HEK293 (cell line): ENCODE data around the gene NME3.

Experiments
- BCL11B ChIP-seq: fragments of 450-650 bp; formaldehyde crosslinking; IDR thresholded peaks from 2 replicates; pipeline ENCODE4 v1.5.1; 2016; ENCODE audit warnings: low read depth, missing biosample characterization, missing genetic modification characterization
- KLF9 ChIP-seq: fragments of 450-650 bp; formaldehyde crosslinking; IDR thresholded peaks from 2 replicates; pipeline ENCODE4 v1.5.1; 2016; ENCODE audit warnings: missing biosample characterization, missing genetic modification characterization, low read depth
- MEIS1 ChIP-seq: sonication (generic); formaldehyde crosslinking; IDR thresholded peaks from 2 replicates; pipeline ENCODE4 v1.8.1; 2022; ENCODE audit warnings: missing genetic modification reagents, mild to moderate bottlenecking, borderline replicate concordance
- OVOL3 ChIP-seq: fragments of 450-650 bp; formaldehyde crosslinking; IDR thresholded peaks from 2 replicates; pipeline ENCODE4 v1.5.1; 2016; ENCODE audit warnings: missing biosample characterization, missing genetic modification characterization
- SALL2 ChIP-seq: fragments of 450-650 bp; formaldehyde crosslinking; IDR thresholded peaks from 2 replicates; pipeline ENCODE4 v1.5.0; 2017; ENCODE audit warnings: missing biosample characterization, mild to moderate bottlenecking, missing genetic modification characterization, borderline replicate concordance
- SP2 ChIP-seq: fragments of 450-650 bp; formaldehyde crosslinking; IDR thresholded peaks from 2 replicates; pipeline ENCODE4 v1.5.1; 2016; ENCODE audit warnings: missing biosample characterization, missing genetic modification characterization
- SP7 ChIP-seq: fragments of 450-650 bp; formaldehyde crosslinking; IDR thresholded peaks from 2 replicates; pipeline ENCODE4 v1.5.1; 2016; ENCODE audit warnings: missing biosample characterization, missing genetic modification characterization
- TCF7L2 ChIP-seq: IDR thresholded peaks from 2 replicates; pipeline ENCODE4 v1.6.1; 2011; ENCODE audit warnings: low read depth, mild to moderate bottlenecking, inconsistent platforms, low read length, moderate library complexity, borderline replicate concordance
- TRIM28 ChIP-seq: IDR thresholded peaks from 2 replicates; pipeline ENCODE4 v1.6.1; 2011; ENCODE audit warnings: low read length, control low read depth, borderline replicate concordance
- ZBTB1 ChIP-seq: fragments of 450-650 bp; formaldehyde crosslinking; IDR thresholded peaks from 2 replicates; pipeline ENCODE4 v1.5.1; 2016; ENCODE audit warnings: missing biosample characterization, missing genetic modification characterization
- ZBTB48 ChIP-seq: fragments of 450-650 bp; formaldehyde crosslinking; IDR thresholded peaks from 2 replicates; pipeline ENCODE4 v1.5.1; 2016; ENCODE audit warnings: missing biosample characterization, missing genetic modification characterization
- ZBTB7A ChIP-seq: fragments of 450-650 bp; formaldehyde crosslinking; IDR thresholded peaks from 2 replicates; pipeline ENCODE4 v1.5.1; 2016; ENCODE audit warnings: low read depth, missing biosample characterization, missing genetic modification characterization
- ZBTB8A ChIP-seq: fragments of 450-650 bp; formaldehyde crosslinking; IDR thresholded peaks from 2 replicates; pipeline ENCODE4 v1.5.1; 2016; ENCODE audit warnings: missing biosample characterization, missing genetic modification characterization
- ZFP37 ChIP-seq: fragments of 450-650 bp; formaldehyde crosslinking; IDR thresholded peaks from 2 replicates; pipeline ENCODE4 v1.5.1; 2016; ENCODE audit warnings: missing biosample characterization, missing genetic modification characterization
- ZFP69B ChIP-seq: fragments of 450-650 bp; formaldehyde crosslinking; IDR thresholded peaks from 2 replicates; pipeline ENCODE4 v1.5.1; 2016; ENCODE audit warnings: missing biosample characterization, missing genetic modification characterization
- ZNF10 ChIP-seq: fragments of 450-650 bp; formaldehyde crosslinking; IDR thresholded peaks from 2 replicates; pipeline ENCODE4 v1.5.1; 2017; ENCODE audit warnings: missing biosample characterization, missing genetic modification characterization
- ZNF132 ChIP-seq: fragments of 450-650 bp; formaldehyde crosslinking; IDR thresholded peaks from 2 replicates; pipeline ENCODE4 v1.5.1; 2017; ENCODE audit warnings: missing biosample characterization, missing genetic modification characterization, borderline replicate concordance
- ZNF140 ChIP-seq: fragments of 450-650 bp; formaldehyde crosslinking; IDR thresholded peaks from 2 replicates; pipeline ENCODE4 v1.5.1; 2016; ENCODE audit warnings: missing biosample characterization, missing genetic modification characterization
- ZNF146 ChIP-seq: fragments of 450-650 bp; formaldehyde crosslinking; IDR thresholded peaks from 2 replicates; pipeline ENCODE4 v1.5.1; 2016; ENCODE audit warnings: missing biosample characterization, missing genetic modification characterization
- ZNF155 ChIP-seq: fragments of 450-650 bp; formaldehyde crosslinking; IDR thresholded peaks from 2 replicates; pipeline ENCODE4 v1.5.1; 2016; ENCODE audit warnings: missing biosample characterization, missing genetic modification characterization
- ZNF157 ChIP-seq: fragments of 450-650 bp; formaldehyde crosslinking; IDR thresholded peaks from 2 replicates; pipeline ENCODE4 v1.5.1; 2016; ENCODE audit warnings: missing biosample characterization, missing genetic modification characterization
- ZNF211 ChIP-seq: fragments of 450-650 bp; formaldehyde crosslinking; IDR thresholded peaks from 2 replicates; pipeline ENCODE4 v1.5.1; 2016; ENCODE audit warnings: low read depth, missing biosample characterization, missing genetic modification characterization
- ZNF214 ChIP-seq: fragments of 450-650 bp; formaldehyde crosslinking; IDR thresholded peaks from 2 replicates; pipeline ENCODE4 v1.5.1; 2017; ENCODE audit warnings: missing biosample characterization, mild to moderate bottlenecking, missing genetic modification characterization, borderline replicate concordance
- ZNF223 ChIP-seq: fragments of 450-650 bp; formaldehyde crosslinking; IDR thresholded peaks from 2 replicates; pipeline ENCODE4 v1.5.1; 2016; ENCODE audit warnings: missing biosample characterization, missing genetic modification characterization
- ZNF335 ChIP-seq: fragments of 450-650 bp; formaldehyde crosslinking; conservative IDR thresholded peaks from 2 replicates; pipeline ENCODE4 v1.5.1; 2016; ENCODE audit warnings: missing biosample characterization, missing genetic modification characterization
- ZNF394 ChIP-seq: fragments of 450-650 bp; formaldehyde crosslinking; IDR thresholded peaks from 2 replicates; pipeline ENCODE4 v1.5.1; 2016; ENCODE audit warnings: missing biosample characterization, missing genetic modification characterization, mild to moderate bottlenecking, moderate library complexity, borderline replicate concordance
- ZNF48 ChIP-seq: fragments of 450-650 bp; formaldehyde crosslinking; IDR thresholded peaks from 2 replicates; pipeline ENCODE4 v1.5.1; 2016; ENCODE audit warnings: missing biosample characterization, missing genetic modification characterization
- ZNF529 ChIP-seq: fragments of 450-650 bp; formaldehyde crosslinking; IDR thresholded peaks from 2 replicates; pipeline ENCODE4 v1.5.1; 2017; ENCODE audit warnings: missing genetic modification characterization, missing biosample characterization; ENCODE audit not compliant: insufficient replicate concordance
- ZNF585B ChIP-seq: fragments of 450-650 bp; formaldehyde crosslinking; IDR thresholded peaks from 2 replicates; pipeline ENCODE4 v1.5.1; 2016; ENCODE audit warnings: missing biosample characterization, missing genetic modification characterization
- ZNF629 ChIP-seq: fragments of 450-650 bp; formaldehyde crosslinking; IDR thresholded peaks from 2 replicates; pipeline ENCODE4 v1.5.1; 2017; ENCODE audit warnings: missing biosample characterization, missing genetic modification characterization
- ZNF658 ChIP-seq: fragments of 450-650 bp; formaldehyde crosslinking; IDR thresholded peaks from 2 replicates; pipeline ENCODE4; 2016; ENCODE audit warnings: missing biosample characterization, missing genetic modification characterization
- ZNF747 ChIP-seq: fragments of 450-650 bp; formaldehyde crosslinking; IDR thresholded peaks from 2 replicates; pipeline ENCODE4 v1.5.1; 2016; ENCODE audit warnings: missing biosample characterization, missing genetic modification characterization
- ZNF76 ChIP-seq: fragments of 450-650 bp; formaldehyde crosslinking; IDR thresholded peaks from 2 replicates; pipeline ENCODE4; 2016; ENCODE audit warnings: low read depth, missing biosample characterization, missing genetic modification characterization, borderline replicate concordance
- ZNF791 ChIP-seq: fragments of 450-650 bp; formaldehyde crosslinking; IDR thresholded peaks from 2 replicates; pipeline ENCODE4 v1.5.1; 2016; ENCODE audit warnings: missing biosample characterization, missing genetic modification characterization
- ZNF830 ChIP-seq: fragments of 450-650 bp; IDR thresholded peaks from 2 replicates; pipeline ENCODE4 v1.5.0; 2018; ENCODE audit warnings: missing biosample characterization, missing genetic modification characterization, low read depth, mild to moderate bottlenecking, moderate library complexity
- TF ChIP-seq, protein P1 (sequence below): fragments of 450-650 bp; formaldehyde crosslinking; IDR thresholded peaks from 2 replicates; pipeline ENCODE4 v1.5.1; 2016; ENCODE audit warnings: missing biosample characterization, missing genetic modification characterization
- TF ChIP-seq, protein P2 (sequence below): fragments of 450-650 bp; formaldehyde crosslinking; IDR thresholded peaks from 2 replicates; pipeline ENCODE4 v1.5.1; 2016; ENCODE audit warnings: missing biosample characterization, missing genetic modification characterization
- TF ChIP-seq, protein P3 (sequence below): fragments of 450-650 bp; formaldehyde crosslinking; IDR thresholded peaks from 2 replicates; pipeline ENCODE4 v1.5.1; 2016; ENCODE audit warnings: missing biosample characterization, missing genetic modification characterization

The NME3 gene

DNA sequence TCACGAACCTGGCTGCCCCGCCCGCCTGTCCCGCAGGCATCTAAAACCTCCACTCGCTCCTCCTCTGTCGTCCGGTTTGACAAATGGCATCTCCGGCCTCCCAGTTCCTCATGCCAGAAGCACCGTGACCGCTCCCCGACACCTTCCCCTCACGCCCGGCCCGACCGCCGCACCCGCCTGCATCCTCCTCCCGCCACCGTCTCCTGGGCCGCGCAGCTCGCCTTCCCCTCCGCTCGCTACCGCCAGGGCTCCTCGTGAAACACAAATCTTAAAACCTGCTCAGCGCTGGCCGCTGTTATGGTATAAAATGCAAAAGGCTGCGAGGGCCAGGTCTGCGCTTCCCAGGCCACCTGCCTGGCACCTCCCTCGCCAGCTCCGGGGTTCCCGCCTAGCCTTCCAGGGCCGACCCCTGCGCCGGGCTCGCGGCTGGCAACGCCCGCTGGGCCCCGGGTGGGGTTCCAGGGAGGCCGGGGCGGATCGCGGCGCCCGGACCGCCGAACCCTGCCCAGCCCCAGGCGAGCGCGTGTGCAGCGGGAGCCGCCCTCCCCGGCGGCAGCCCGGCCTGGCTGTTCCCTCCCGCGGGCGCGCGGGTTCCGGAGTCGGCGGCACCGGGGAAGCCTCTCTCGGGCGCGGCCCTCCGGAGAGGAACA, 10.5 kb upstream of the NME3 start (continued):
- TF ChIP-seq ZNF335 (tag by site-specific recombination) (peak; percentile 97), ZNF658 (tag by site-specific recombination) (no peak), ZNF157 (tag by site-specific recombination) (no peak), SP7 (tag by site-specific recombination) (no peak), ZNF394 (tag by site-specific recombination) (0 out of 2 replicates have a peak, but pooled peaks have one; percentile 24), ZBTB8A (peak; percentile 17; the same call in 1 of the 2 replicates), TCF7L2 (no peak), MEIS1 (no peak), ZNF529 (tag by site-specific recombination) (no peak), ZNF76 (tag by site-specific recombination) (no peak), SP2 (peak; percentile 74), TRIM28 (no peak), ZNF223 (tag by site-specific recombination) (no peak), ZNF132 (tag by site-specific recombination) (no peak), ZBTB48 (peak; percentile 61; the same call in 1 of the 2 replicates), OVOL3 (no peak), ZNF585B (tag by site-specific recombination) (no peak), ZBTB7A (tag by site-specific recombination) (no peak), ZNF791 (tag by site-specific recombination) (no peak), ZNF211 (tag by site-specific recombination) (no peak), ZNF140 (tag by site-specific recombination) (no peak), ZFP37 (tag by site-specific recombination) (peak; percentile 82; the same call in 1 of the 2 replicates), ZNF629 (no peak), ZNF830 (tag by site-specific recombination) (no peak), ZNF155 (tag by site-specific recombination) (no peak), ZNF214 (tag by site-specific recombination) (no peak), ZNF146 (tag by site-specific recombination) (no peak), ZNF48 (tag by site-specific recombination) (no peak), ZNF10 (tag by site-specific recombination) (no peak; the same call in 1 of the 2 replicates), SALL2 (tag by site-specific recombination) (no peak), ZFP69B (tag by site-specific recombination) (no peak), ZNF747 (tag by site-specific recombination) (no peak), ZBTB1 (tag by site-specific recombination) (no peak; the same call in 1 of the 2 replicates), KLF9 (tag by site-specific recombination) (no peak), BCL11B (tag by site-specific recombination) (peak; percentile 36; the same call in 1 of the 2 replicates)
- TF ChIP-seq, protein P1, sequence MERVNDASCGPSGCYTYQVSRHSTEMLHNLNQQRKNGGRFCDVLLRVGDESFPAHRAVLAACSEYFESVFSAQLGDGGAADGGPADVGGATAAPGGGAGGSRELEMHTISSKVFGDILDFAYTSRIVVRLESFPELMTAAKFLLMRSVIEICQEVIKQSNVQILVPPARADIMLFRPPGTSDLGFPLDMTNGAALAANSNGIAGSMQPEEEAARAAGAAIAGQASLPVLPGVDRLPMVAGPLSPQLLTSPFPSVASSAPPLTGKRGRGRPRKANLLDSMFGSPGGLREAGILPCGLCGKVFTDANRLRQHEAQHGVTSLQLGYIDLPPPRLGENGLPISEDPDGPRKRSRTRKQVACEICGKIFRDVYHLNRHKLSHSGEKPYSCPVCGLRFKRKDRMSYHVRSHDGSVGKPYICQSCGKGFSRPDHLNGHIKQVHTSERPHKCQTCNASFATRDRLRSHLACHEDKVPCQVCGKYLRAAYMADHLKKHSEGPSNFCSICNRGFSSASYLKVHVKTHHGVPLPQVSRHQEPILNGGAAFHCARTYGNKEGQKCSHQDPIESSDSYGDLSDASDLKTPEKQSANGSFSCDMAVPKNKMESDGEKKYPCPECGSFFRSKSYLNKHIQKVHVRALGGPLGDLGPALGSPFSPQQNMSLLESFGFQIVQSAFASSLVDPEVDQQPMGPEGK (tag by site-specific recombination) = peak; percentile 71
- TF ChIP-seq, protein P2, sequence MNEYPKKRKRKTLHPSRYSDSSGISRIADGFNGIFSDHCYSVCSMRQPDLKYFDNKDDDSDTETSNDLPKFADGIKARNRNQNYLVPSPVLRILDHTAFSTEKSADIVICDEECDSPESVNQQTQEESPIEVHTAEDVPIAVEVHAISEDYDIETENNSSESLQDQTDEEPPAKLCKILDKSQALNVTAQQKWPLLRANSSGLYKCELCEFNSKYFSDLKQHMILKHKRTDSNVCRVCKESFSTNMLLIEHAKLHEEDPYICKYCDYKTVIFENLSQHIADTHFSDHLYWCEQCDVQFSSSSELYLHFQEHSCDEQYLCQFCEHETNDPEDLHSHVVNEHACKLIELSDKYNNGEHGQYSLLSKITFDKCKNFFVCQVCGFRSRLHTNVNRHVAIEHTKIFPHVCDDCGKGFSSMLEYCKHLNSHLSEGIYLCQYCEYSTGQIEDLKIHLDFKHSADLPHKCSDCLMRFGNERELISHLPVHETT = no peak
- TF ChIP-seq, protein P3, sequence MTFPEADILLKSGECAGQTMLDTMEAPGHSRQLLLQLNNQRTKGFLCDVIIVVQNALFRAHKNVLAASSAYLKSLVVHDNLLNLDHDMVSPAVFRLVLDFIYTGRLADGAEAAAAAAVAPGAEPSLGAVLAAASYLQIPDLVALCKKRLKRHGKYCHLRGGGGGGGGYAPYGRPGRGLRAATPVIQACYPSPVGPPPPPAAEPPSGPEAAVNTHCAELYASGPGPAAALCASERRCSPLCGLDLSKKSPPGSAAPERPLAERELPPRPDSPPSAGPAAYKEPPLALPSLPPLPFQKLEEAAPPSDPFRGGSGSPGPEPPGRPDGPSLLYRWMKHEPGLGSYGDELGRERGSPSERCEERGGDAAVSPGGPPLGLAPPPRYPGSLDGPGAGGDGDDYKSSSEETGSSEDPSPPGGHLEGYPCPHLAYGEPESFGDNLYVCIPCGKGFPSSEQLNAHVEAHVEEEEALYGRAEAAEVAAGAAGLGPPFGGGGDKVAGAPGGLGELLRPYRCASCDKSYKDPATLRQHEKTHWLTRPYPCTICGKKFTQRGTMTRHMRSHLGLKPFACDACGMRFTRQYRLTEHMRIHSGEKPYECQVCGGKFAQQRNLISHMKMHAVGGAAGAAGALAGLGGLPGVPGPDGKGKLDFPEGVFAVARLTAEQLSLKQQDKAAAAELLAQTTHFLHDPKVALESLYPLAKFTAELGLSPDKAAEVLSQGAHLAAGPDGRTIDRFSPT = peak; percentile 38; the same call in 1 of the 2 replicates
